22Rv1 (cell line): ENCODE measurements around the gene FCSK.
"Not testable (repeated sequence)": the region's sequence is repeated elsewhere in the genome, so short reads cannot be mapped to it uniquely, and the experiment has no call there.

ENCODE experiments used
- H3K27ac ChIP-seq: fragments of 450-650 bp; 2 replicates; pipeline ENCODE4 v1.5.1; 2017
- ZFX ChIP-seq: fragments of 450-650 bp; IDR thresholded peaks from 2 replicates; pipeline ENCODE4 v1.6.1; 2017; ENCODE audit warnings: antibody characterized with exemption, borderline replicate concordance
- TF ChIP-seq, protein P1 (sequence below): fragments of 450-650 bp; IDR thresholded peaks from 2 replicates; pipeline ENCODE4 v1.5.1; 2017; ENCODE audit warnings: mild to moderate bottlenecking

Gene FCSK

DNA sequence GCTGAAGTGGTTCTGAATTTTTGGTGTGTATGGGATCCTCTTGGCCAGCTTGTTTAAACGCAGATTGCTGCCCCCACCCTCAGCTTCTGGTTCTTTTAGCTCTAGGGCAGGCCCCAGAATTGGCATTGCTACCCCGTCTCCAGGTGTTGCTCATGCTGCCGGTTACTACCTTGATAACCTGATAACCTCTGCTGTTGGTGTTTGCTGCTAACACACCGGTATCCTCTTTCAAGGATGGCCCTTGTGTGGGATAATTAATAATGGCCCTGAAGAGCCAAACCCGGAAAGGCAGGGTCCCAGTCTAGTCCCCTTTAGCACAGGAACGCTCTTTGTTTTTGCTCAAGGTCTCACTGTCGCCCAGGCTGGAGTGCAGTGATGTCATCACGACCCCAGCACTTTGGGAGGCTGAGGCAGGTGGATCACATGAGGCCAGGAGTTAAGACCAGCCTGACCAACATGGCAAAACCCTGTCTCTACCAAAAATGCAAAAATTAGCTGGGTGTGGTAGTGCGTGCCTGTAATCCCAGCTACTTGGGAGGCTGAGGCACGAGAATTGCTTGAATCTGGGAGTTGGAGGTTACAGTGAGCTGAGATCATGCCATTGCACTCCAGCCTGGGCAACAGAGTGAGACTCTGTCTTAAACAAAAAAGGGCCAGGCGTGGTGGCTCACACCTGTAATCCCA lies 14.2 kb upstream of the FCSK start:
- TF ChIP-seq, protein P1, sequence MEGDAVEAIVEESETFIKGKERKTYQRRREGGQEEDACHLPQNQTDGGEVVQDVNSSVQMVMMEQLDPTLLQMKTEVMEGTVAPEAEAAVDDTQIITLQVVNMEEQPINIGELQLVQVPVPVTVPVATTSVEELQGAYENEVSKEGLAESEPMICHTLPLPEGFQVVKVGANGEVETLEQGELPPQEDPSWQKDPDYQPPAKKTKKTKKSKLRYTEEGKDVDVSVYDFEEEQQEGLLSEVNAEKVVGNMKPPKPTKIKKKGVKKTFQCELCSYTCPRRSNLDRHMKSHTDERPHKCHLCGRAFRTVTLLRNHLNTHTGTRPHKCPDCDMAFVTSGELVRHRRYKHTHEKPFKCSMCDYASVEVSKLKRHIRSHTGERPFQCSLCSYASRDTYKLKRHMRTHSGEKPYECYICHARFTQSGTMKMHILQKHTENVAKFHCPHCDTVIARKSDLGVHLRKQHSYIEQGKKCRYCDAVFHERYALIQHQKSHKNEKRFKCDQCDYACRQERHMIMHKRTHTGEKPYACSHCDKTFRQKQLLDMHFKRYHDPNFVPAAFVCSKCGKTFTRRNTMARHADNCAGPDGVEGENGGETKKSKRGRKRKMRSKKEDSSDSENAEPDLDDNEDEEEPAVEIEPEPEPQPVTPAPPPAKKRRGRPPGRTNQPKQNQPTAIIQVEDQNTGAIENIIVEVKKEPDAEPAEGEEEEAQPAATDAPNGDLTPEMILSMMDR, result no peak
- no peak for TF ChIP-seq ZFX
- H3K27ac ChIP-seq, result no peak overlapping the region

DNA sequence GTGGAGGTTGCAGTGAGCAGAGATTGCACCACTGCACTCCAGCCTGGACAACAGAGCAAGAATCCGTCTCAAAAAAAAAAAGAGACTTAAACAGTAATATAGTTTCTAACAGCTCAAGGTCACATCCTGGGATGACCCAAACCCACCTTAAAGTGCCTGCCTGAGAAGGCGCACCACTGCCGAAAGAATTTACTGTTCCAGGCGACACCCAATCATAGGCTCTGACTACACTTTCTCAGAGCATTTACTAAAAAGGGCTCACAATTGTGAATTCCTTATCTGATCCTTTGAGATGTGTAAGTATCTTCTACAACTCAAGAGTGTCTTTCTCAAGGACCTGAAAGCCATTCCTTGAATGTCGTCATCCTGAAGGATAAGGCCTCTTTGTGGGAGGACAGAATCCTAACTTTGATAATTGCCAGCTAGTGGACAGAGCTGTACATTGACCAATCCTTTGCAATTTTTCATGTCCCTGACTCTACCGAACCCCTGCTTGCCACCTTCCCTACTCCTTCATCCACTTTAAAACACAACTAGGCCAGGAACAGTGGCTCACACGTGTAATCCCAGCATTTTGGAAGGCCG lies 12.9 kb upstream of the FCSK start:
- TF ChIP-seq, protein P1, result no peak
- TF ChIP-seq ZFX, result no peak
- H3K27ac ChIP-seq, result no peak overlapping the region

DNA sequence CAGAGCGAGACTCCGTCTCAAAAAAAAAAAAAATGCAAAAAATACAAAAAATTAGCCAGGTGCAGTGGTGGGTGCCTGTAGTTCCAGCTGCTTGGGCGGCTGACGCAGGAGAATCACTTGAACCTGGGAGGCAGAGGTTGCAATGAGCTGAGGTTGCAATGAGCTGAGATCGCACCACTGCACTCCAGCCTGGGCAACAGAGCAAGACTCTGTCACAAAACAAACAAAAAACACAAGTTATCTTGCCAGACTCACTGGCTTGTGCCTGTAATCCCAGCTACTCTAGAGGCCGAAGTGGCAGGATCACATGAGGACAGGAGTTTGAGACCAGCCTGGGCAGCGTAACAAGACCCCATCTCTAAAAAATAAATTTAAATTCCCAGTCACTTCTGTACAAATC lies 12.1 kb upstream of the FCSK start:
- no peak for TF ChIP-seq ZFX
- TF ChIP-seq, protein P1, result no peak

DNA sequence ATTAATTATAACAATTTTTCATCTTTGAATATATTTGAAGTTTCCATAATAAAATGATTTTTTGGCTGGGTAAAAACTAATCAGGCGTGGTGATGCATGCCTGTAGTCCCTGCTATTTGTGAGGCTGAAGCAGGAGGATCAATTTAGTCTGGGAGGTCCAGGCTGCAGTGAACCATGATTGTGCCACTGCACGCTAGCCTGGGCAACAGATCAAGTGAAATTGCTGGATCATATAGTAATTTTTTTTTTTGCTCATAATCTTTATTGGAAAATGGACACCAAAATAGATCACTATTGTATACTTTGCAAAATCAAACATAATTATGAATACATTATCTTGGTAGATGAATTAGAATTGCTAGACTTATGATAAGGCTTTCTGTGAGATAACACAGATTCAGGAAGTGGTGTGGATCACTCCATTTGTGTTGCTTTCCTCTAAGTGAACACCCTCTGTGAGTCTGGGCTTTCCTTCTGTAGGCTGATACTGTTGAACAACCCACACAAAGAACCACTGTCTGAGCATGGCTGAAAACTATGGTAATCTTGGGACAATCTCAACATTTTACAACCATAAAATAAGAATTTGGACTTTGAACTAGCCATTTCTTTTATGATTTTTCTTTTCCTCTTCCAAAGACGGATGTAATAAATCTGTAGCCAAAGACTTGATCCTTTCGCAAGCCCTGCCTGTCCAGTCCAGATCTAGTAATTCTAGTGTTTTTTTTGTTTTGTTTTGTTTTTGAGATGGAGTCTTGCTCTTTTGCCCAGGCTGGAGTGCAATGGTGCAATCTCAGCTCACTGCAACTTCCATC lies 9.9 kb upstream of the FCSK start:
- TF ChIP-seq ZFX, result no peak
- TF ChIP-seq, protein P1, result no peak
- no peak overlapping the region for H3K27ac ChIP-seq

More for the DNA sequence above, 12.1 kb upstream of the FCSK start:
- H3K27ac ChIP-seq, result no peak overlapping the region

DNA sequence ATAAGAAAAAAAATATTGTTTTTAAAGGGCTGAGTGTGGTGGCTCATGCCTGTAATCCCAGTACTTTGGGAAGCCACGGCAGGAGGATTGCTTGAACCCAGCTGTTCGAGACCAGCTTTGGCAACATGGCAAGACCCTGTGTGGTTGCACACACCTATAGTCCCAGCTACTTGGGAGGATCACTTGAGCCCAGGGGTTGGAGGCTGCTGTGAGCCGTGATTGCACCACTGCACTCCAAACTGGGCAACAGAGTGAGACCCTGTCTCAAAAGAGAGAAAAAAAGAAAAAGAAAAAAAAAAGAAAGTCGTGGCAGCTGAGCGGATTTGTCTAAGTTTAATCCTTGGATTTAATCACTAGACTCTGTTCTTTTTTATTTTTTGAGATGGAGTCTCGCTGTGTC lies 6.3 kb upstream of the FCSK start:
- TF ChIP-seq, protein P1, result no peak
- TF ChIP-seq ZFX, result no peak
- no peak overlapping the region for H3K27ac ChIP-seq

DNA sequence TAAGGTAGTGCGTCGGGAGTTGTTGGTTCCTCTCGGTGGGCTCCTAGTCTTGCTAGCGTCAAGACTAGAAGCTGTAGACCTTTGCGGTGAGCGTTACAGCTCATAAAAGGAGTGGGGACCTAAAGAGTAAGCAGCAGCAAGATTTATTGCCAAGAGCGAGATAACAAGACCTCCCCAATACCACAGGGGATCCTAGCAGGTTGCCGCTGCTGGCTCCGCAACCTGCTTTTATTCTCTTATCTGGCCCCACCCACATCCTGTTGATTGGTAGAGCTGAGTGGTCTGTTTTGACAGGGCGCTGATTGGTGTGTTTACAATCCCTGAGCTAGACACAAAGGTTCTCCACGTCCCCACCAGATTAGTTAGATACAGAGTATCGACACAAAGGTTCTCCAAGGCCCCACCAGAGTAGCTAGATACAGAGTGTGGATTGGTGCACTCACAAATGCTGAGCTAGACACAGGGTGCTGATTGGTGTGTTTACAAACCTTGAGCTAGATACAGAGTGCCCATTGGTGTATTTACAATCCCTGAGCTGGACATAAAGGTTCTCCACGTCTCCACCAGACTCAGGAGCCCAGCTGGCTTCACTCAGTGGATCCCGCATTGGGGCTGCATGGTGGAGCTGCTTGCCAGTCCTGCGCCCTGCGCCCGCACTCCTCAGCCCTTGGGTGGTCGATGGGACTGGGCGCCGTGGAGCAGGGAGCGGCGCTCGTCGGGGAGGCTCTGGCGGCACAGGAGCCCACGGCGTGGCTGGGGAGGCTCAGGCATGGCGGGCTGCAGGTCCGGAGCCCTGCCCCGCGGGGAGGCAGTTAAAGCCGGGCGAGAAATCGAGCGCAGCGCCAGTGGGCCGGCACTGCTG lies 4.0 kb upstream of the FCSK start:
- H3K27ac ChIP-seq, result not testable (repeated sequence)

DNA sequence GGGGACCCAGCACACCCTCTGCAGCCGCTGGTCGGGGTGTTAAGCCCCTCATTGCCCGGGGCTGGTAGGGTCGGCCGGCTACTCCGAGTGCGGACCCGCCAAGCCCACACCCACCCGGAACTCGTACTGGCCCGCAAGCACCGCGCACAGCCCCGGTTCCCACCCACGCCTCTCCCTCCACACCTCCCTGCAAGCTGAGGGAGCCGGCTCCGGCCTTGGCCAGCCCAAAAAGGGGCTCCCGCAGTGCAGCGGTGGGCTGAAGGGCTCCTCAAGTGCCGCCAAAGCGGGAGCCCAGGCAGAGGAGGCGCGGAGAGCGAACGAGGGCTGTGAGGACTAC lies 3.4 kb upstream of the FCSK start:
- H3K27ac ChIP-seq, result not testable (repeated sequence)
